GM18867 (cell line): ENCODE data around the gene LTBP4.
"Not testable (repeated sequence)": the region's sequence is repeated elsewhere in the genome, so short reads cannot be mapped to it uniquely, and the experiment has no call there.

Experiments
- ATAC-seq: cut with Tn5 transposase; IDR thresholded peaks from one replicate; pipeline ENCODE4 v1.9.1; 2021; ENCODE audit warnings: mild to moderate bottlenecking, moderate library complexity; ENCODE audit not compliant: unreplicated experiment

Gene LTBP4

DNA sequence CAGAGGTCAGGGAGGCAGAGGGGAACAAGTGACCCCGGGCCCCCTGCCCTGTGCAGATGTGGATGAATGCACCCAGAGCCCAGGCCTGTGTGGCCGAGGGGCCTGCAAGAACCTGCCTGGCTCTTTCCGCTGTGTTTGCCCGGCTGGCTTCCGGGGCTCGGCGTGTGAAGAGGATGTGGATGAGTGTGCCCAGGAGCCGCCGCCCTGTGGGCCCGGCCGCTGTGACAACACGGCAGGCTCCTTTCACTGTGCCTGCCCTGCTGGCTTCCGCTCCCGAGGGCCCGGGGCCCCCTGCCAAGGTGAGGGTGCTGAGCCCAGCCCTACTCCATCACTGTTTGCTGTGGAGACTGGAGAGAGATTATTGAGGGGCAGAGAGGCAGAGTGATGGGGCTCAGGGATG lies 9.9 kb downstream of the LTBP4 start:
- no peak for ATAC-seq

GRCh38 chr19:40611900-40612698 lies 10.9 kb downstream of the LTBP4 start:
- no peak for ATAC-seq

DNA sequence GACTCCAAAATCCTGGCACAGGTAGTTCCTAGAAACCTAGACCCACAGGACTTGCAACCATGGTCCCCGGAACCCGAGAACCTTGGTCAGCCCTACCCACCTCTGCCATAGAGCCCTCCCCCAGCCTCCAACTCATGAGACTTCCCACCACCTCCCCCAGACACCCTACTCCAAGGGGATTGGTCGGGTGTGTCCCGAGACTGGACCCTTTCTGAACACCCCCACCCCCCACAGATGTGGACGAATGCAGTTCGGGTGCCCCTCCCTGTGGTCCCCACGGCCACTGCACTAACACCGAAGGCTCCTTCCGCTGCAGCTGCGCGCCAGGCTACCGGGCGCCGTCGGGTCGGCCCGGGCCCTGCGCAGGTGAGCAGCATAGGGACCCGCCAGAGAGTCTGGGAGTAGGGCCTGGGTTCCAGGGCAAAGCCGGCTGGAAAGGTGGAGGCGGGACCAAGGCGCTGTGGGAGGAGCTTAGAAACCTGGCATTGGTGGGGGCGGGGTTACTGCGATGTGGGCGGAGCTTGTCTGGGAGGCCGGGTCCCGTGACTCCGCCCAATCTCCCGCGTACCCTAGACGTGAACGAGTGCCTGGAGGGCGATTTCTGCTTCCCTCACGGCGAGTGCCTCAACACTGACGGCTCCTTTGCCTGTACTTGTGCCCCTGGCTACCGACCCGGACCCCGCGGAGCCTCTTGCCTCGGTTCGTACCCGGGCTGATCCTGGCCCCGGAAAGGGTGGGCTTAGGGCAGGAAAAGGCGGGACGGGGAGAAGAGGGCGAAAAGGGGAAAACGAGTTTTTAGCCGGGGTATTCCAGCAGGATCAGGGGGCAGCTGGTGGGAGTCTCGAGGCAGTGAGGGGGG lies 11.9 kb downstream of the LTBP4 start:
- ATAC-seq = no peak

- ATAC-seq = peak; percentile 52
Observed at GRCh38 chr19:40613690-40614621, 12.8 kb downstream of the LTBP4 start.

- no peak for ATAC-seq
Observed at GRCh38 chr19:40614622-40615411, 13.6 kb downstream of the LTBP4 start.

DNA sequence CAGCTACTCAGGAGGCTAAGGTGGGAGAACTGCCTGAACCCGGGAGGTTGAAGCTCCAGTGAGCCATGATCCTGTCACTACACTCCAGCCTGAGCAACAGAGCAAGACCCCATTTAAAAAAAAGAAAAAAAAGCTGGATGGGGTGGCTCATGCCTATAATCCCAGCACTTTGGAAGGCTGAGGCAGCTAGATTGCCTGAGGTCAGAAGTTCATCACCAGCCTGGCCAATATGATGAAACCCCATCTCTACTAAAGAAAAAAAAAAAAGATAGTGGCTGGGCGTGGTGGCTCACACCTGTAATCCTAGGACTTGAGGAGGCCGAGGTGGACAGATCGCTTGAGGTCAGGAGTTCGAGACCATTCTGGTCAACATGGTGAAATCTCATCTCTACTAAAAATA lies 15.0 kb downstream of the LTBP4 start:
- no peak for ATAC-seq

- ATAC-seq = no peak
Observed at GRCh38 chr19:40616941-40617340, 15.8 kb downstream of the LTBP4 start.

- ATAC-seq = no peak
Observed at GRCh38 chr19:40617961-40618360, 16.8 kb downstream of the LTBP4 start.

DNA sequence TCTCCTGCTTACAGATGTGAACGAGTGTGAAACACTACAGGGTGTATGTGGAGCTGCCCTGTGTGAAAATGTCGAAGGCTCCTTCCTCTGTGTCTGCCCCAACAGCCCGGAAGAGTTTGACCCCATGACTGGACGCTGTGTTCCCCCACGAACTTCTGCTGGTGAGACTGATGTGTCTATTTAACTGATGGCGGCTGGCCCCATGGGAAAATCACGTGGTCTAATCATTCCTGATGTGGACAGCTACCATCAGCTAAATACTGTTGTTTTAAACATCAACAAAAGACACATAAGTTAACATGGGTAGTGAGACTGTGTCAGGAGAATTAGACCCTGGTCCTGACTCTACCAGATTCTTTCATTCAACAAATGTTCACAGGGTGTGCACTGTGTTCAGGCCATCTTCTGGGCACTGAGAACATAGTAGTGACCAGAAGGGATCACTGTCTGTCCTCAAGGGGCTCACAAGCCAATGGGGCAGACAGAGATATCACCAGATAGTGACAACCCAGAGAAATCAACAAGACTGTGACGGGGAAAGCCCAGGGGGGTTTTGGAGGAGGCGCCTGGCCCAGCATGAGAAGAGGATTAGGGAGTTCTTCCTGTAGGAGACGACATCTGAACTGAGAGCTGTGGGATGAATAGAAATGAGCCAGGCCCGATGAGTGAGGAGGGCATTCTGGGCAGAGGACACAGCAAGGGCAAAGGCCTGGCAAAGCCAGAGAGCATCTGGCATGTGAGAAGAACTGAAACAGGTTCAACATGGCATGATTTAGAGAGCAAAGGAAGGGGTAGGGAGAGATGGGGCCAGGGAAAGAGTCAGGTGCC lies 18.4 kb downstream of the LTBP4 start:
- no peak for ATAC-seq

DNA sequence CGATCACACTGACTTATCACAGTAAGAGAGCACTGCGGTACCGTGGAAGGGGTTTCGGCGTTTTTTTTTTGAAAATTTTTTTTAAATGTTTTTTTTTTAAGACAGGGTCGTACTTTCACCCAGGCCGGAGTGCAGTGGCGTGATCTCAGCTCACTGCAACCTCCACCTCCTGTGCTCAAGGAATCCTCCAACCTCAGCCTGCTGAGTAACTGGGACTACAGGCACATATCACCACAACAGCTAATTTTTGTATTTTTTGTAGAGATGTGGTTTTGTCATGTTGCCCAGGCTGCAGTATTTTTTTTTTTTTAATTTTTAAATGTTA lies 19.0 kb downstream of the LTBP4 start:
- no peak for ATAC-seq

- ATAC-seq = no peak
Observed at GRCh38 chr19:40621283-40621682, 20.1 kb downstream of the LTBP4 start.

DNA sequence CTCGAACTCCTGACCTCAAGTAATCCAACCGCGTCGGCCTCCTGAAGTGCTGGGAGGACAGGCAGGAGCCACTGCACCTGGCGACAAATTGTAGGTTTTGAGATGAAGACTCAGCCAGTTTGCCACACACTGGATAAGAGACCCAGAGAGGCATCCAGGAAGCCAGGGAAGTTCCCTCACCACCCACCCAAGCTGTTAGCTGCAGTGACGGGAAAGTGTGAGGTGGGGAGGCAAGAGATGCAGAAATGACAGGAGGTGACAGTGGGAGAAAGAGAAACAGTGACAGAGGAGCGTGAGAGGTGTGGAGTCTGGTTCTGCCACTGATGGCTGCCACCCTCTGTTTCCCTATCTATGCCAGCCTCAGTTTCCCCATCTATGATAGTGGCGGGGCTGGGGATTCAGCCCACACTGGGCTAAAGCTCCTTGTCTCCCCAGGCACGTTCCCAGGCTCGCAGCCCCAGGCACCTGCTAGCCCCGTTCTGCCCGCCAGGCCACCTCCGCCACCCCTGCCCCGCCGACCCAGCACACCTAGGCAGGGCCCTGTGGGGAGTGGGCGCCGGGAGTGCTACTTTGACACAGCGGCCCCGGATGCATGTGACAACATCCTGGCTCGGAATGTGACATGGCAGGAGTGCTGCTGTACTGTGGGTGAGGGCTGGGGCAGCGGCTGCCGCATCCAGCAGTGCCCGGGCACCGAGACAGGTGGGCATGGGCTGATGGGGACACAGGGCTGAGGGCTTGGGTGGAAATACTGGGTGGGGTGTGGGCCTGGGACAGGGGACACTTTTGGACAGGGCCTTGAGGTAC lies 21.0 kb downstream of the LTBP4 start:
- no peak for ATAC-seq

DNA sequence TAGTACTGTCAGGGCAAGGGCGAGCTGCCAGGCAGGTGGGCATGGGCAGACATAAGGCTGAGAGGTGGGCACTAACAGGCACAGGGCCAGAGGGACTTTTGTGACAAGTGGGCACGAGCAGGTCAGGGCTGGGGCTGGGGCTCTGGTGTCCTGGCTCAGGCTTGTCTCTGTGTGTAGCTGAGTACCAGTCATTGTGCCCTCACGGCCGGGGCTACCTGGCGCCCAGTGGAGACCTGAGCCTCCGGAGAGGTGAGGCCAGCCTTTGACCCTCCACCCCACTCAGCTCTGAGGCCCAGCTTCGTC lies 21.6 kb downstream of the LTBP4 start:
- no peak for ATAC-seq

GRCh38 chr19:40623403-40624251 lies 22.5 kb downstream of the LTBP4 start:
- no peak for ATAC-seq

GRCh38 chr19:40624369-40625153 lies 23.4 kb downstream of the LTBP4 start:
- ATAC-seq = not testable (repeated sequence)

DNA sequence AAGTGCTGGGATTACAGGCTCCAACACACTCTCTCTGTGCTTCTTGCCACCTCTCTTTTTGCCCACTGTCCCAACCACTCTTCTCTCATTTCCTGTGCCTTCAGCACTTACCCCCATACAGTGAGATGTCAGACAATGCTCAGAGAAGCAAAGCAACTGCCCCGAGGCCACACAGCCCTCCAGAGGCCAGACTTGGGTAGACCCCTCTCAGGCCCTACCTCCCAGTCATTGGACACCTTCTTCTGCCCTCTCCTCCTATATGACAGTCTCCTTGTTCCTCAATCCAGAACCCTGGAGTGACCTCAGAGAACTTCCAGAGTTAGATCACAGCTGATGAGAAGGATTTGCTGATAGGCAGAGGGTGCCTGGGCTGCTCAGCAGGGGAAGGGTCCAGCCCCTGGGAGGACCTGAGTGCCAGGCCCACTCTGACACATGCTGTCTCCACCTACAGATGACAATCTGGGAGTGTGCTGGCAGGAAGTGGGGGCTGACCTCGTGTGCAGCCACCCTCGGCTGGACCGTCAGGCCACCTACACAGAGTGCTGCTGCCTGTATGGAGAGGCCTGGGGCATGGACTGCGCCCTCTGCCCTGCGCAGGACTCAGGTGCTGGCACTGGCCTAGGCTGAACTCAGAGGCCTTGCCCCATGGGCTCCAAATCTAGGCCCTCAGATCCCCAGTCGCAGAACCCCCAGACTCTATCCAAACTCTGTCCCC lies 24.4 kb downstream of the LTBP4 start:
- ATAC-seq = no peak

DNA sequence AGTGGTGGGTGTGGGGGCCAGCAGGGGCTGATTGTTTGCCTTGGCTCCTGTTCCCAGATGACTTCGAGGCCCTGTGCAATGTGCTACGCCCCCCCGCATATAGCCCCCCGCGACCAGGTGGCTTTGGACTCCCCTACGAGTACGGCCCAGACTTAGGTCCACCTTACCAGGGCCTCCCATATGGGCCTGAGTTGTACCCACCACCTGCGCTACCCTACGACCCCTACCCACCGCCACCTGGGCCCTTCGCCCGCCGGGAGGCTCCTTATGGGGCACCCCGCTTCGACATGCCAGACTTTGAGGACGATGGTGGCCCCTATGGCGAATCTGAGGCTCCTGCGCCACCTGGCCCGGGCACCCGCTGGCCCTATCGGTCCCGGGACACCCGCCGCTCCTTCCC lies 25.7 kb downstream of the LTBP4 start:
- ATAC-seq = no peak
